Measurements from ENCODE around the gene CCT6B.
"Not testable (repeated sequence)": the region's sequence is repeated elsewhere in the genome, so short reads cannot be mapped to it uniquely, and the experiment has no call there.

CCT6B gene

GRCh38 chr17:34980681-34981537, 19.6 kb upstream of the CCT6B start:
- DNase-seq (ENCODE audit: low read depth in 3 of 3), result peak in 2 of 3 experiments; percentile 65 to 80

- peak; percentile 89 to 92 (median 91) for DNase-seq (ENCODE audit: low read depth in 3 of 3)
Observed at GRCh38 chr17:34980353-34980680, 19.1 kb upstream of the CCT6B start, which contains the start of gene LIG3. Gene LIG3 (plus strand): TSS chr17:34980512. CDS start chr17:34983006, 2,494 bp downstream.

- DNase-seq (ENCODE audit: low read depth in 3 of 3), result no peak
Observed at GRCh38 chr17:34979650-34980352, 18.5 kb upstream of the CCT6B start.

- no peak for DNase-seq (ENCODE audit: low read depth in 3 of 3)
Observed at GRCh38 chr17:34979153-34979552, 17.9 kb upstream of the CCT6B start.

- DNase-seq (ENCODE audit: low read depth in 3 of 3), result no peak
Observed at GRCh38 chr17:34974794-34975785, 13.8 kb upstream of the CCT6B start.

- no peak for DNase-seq (ENCODE audit: low read depth in 3 of 3)
Observed at GRCh38 chr17:34974179-34974578, 12.9 kb upstream of the CCT6B start.

- no peak for DNase-seq (ENCODE audit: low read depth in 3 of 3)
Observed at GRCh38 chr17:34958438-34958837, 2.8 kb downstream of the CCT6B start.

GRCh38 chr17:34950780-34951179, 10.5 kb downstream of the CCT6B start:
- DNase-seq (ENCODE audit: low read depth in 3 of 3), result not testable (repeated sequence)

GRCh38 chr17:34930283-34930682, 31.0 kb downstream of the CCT6B start:
- no peak for DNase-seq (ENCODE audit: low read depth in 3 of 3)

GRCh38 chr17:34926661-34927060, 34.6 kb downstream of the CCT6B start:
- no peak for DNase-seq (ENCODE audit: low read depth in 3 of 3)

GRCh38 chr17:34920676-34921075, 40.6 kb downstream of the CCT6B start:
- DNase-seq (ENCODE audit: low read depth in 3 of 3), result no peak

GRCh38 chr17:34917381-34917780, 43.9 kb downstream of the CCT6B start:
- DNase-seq (ENCODE audit: low read depth in 3 of 3), result no peak

GRCh38 chr17:34916120-34916519, 45.1 kb downstream of the CCT6B start:
- no peak for DNase-seq (ENCODE audit: low read depth in 3 of 3)

GRCh38 chr17:34913001-34913400, 48.3 kb downstream of the CCT6B start:
- no peak for DNase-seq (ENCODE audit: low read depth in 3 of 3)

- no peak for DNase-seq (ENCODE audit: low read depth in 3 of 3)
Observed at GRCh38 chr17:34909040-34909439, 52.2 kb downstream of the CCT6B start.

GRCh38 chr17:34902831-34903547, 58.3 kb downstream of the CCT6B start:
- DNase-seq (ENCODE audit: low read depth in 3 of 3), result no peak

GRCh38 chr17:34899643-34900291, 61.5 kb downstream of the CCT6B start:
- DNase-seq (ENCODE audit: low read depth in 3 of 3), result no peak

- DNase-seq (ENCODE audit: low read depth in 3 of 3), result no peak
Observed at GRCh38 chr17:34895383-34895782, 65.9 kb downstream of the CCT6B start.

GRCh38 chr17:34894964-34895363, 66.3 kb downstream of the CCT6B start:
- no peak for DNase-seq (ENCODE audit: low read depth in 3 of 3)

- DNase-seq (ENCODE audit: low read depth in 3 of 3), result no peak
Observed at GRCh38 chr17:34892461-34893249, 68.6 kb downstream of the CCT6B start.
